RKO (cell line): ENCODE data around the gene ROMO1.
"Not testable (repeated sequence)": the region's sequence is repeated elsewhere in the genome, so short reads cannot be mapped to it uniquely, and the experiment has no call there.

Experiments used
- DNase-seq: peaks from one replicate; pipeline ENCODE4 v3.0.0-alpha.2; 2016; ENCODE audit warnings: low spot score

Gene ROMO1

DNA sequence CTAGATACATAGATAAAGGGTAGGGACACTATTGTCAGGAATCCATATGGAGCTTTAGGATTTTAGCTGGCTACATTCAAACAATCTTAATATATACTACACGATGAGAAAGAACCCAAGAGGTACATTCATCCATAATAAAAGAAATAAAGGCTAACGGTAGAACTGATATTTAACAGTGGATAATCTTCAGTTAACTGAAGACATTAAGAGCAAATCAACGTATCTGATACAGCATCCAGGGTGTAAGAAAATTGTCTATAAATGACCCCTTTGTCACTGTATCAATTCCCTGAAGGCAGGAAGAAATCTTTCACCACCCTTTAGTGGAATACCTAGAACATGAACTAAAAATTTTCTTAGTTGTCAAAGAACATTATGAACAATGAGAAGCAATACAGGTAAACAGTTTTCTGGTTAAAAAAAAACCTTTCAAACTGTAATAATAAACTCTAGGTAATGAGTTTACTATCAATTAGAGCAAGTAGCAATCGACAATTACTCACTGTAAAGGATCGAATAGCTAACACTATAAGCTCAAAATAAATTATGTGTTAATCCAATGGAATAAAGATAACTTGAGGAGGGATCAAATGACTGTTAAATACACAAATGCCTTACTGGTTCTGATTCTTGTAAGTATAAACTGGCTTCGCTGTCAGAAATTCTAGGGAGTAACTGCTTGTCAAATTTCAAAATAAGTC, 11.8 kb downstream of the ROMO1 start:
- DNase-seq, result no peak

DNA sequence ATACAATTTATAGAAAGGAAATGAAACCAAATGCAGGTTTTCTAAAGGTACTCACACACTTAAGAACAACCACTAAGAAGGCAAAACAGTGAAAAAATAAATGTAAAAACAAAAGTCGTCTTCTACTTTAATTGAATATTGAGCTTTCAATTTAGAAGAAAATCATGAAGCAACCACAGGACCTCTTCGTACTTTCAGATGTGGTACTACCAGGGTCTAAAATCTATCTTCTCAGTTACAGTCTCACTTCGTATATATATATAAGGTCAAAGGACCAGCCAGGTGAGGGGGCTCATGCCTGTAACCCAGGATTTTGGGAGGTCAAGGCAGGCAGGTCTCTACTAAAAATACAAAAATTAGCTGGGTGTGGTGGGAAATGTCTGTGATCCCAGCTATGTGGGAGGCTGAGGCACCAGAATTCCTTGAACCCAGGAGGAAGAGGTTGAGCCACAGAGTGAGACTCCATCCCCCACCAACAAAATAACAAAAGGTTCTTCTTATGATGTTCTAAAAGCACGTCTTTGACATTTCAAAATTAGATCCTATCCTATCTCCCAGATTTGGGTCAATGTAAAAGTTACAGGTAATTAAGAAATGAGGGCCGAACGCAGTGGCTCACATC, 12.5 kb downstream of the ROMO1 start:
- no peak for DNase-seq

DNA sequence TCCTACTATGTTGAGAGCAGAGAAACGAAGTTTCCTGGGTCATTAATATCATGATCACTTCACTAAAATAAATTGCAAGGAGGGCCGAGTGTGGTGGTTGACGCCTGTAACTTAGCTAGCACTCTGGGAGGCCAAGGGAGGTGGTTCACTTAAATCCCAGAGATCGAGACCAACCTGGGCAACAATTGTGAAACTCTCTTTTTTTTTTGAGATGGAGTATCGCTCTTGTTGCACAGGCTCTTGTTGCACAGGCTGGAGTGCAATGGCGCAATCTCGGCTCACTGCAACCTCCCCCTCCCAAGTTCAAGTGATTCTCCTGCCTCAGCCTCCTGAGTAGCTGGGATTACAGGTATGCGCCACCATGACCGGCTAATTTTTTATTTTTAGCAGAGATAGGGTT, 13.9 kb downstream of the ROMO1 start:
- DNase-seq, result not testable (repeated sequence)

DNA sequence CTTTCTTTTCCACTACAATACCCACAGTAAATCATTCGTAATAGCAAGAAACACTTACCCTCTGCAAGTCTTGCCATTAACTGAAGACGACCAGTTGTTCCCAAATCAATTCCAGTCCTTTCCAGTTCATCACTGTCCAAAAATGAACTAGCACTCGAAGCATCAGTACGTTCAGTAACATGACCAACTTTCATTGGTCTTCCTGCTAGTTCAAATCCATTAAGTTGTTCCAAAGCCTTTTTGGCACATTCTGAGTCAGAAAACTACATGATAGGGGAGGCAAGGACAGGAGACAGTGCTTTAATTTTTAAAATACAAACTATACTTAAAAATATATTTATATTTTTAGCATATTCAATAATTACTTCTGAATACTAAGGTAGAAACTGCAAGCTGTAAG, 14.9 kb downstream of the ROMO1 start:
- DNase-seq, result no peak

DNA sequence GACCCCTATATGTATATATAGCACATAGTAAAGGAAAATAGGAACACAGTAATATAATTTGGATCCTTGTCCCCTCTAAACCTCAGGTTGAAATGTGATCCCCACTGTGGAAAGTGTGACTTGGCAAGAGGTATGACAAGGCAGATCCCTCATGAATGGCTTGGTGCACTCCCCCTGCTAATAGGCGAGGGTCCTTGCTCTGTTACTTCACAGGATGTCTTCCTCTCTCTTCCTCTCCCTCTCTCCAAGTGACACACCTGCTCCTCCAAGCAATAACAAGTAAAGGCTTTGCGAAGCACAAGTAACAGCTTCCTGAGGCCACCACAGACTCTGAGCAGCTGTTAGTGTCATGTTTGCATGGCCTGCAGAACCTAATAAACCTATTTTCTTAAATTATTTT, 16.4 kb downstream of the ROMO1 start:
- no peak for DNase-seq

DNA sequence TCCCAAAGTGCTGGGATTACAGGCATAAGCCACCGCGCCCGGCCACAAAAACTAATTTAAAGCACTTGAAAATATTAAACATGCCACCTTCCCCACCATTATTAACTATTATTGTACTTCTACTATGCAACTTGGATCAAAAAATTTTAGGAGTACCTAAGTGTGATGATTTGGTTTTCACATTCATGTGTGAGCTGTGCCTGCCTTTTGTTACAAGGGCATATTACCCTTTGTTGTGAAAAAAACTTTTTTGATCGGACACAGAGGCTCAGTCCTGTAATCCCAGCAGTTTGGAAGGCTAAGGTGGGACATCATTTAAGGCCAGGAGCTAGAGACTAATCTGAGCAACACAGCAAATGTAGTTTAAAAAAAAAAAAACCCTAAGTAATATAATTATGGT, 17.1 kb downstream of the ROMO1 start:
- DNase-seq, result no peak

DNA sequence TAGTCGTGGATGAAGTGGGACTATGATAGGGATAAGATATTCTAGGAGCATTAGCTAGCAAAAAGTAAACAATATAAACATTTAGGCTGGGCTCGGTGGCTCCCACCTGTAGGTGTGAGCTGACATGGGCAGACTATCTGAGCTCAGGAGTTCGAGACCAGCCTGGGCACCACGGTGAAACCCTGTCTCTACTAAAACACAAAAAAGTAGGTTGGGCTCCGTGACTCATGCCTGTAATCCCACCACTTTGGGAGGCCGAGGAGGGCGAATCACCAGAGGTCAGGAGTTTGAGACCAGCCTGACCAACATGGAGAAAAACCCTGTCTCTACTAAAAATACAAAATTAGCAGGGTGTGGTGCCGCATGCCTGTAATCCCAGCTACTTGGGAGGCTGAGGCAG, 19.1 kb downstream of the ROMO1 start:
- not testable (repeated sequence) for DNase-seq

DNA sequence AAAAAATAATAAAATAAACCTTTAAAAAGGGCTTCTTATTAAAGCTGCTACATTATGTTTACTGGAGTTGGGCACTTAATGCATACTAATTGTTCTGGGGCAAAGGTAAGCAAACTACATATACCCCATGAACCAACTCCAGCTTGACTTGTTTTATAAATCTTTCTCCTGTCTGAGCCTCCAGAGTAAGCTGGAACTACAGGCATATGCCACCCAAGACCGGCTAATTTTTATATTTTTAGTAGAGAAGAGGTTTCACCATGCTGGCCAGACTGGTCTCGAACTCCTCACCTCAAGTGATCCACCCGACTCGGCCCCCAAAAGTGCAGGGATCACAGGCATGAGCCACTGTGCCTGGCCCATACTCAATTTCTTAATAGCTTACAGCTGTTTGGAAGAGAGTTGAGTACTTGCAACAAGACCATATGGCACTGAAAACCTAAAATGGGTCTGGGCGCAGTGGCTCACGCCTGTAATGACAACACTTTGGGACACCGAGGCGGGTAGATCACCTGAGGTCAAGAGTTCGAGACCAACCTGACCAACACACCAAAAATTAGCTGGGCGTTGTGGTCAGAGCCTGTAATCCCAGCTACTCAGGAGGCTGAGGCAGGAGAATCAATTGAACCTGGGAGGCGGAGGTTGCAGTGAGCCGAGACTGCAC, 19.9 kb downstream of the ROMO1 start:
- no peak for DNase-seq

DNA sequence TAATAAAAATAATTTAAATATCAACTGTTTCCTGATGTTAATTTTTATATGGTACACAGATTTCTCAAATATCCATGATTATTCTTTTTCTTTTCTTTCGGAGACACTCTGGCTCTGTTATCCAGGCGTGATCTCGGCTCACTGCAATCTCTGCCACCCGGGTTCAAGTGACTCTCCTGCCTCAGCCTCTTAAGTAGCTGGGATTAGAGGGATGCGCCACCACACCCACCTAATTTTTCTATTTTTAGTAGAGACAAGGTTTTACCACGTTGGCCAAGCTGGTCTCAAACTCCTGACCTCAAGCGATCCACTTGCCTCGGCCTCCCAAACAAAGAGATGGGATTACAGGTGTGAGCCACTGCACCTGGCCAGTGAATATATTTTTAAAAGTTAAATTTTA, 20.5 kb downstream of the ROMO1 start:
- no peak for DNase-seq

DNA sequence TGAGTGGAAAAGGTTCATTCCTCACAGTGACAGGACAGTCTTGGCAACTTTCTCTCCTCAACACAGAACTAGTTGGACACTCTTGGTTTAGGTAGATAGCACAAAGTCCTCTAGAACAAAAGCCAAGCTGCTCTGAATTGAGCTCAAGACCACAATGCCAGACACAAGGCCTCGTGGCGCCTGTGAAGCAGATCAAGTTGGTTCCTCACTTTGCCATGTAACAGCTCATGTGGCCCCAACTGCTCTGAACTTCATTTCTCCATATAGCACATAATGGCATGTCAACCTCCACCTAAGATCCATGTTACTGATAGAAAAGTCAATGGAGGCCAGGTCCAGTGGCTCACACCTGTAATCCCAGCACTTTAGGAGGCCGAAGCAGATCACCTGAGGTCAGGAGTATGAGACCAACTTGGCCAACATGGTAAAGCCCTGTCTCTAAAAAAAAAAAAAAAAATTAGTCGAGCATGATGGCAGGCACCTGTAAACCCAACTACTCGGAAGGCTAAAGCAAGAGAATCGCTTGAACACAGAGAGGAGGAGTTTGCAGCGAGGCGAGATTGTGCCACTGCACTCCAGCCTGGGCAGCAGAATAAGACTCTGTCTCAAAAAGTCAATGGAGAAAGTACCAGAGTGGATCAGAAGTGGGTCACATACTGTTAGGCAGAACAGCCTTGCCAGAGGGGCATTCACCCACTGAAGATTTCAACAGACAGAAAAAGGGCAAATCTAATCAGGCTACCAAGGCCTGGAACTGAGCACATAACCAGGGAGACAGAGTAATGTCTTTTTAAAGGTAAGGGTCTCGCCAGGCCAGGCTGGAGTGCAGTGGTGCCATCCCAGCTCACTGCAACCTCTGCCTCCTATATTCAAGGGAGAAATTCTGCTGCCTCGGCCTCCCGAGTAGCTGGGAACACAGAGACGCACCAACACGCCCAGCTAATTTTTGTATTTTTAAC, 21.2 kb downstream of the ROMO1 start:
- no peak for DNase-seq

DNA sequence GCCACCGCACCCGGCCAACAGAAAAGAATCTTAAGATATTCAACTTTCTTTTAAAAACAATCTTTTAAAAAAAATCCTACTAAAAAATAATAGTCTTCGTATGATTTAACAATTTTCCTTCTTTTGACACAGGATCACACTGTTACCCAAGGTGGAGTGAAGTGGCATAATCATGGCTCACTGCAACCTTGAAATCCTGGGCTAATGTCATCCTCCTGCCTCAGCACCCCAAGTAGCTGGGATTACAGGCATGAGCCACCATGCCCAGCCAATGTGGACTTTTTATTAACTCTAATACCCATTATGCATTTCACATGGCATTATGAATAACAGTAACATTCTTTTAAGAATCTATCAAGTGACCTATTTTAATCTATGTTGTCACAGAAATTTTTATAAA, 22.0 kb downstream of the ROMO1 start:
- DNase-seq, result no peak

DNA sequence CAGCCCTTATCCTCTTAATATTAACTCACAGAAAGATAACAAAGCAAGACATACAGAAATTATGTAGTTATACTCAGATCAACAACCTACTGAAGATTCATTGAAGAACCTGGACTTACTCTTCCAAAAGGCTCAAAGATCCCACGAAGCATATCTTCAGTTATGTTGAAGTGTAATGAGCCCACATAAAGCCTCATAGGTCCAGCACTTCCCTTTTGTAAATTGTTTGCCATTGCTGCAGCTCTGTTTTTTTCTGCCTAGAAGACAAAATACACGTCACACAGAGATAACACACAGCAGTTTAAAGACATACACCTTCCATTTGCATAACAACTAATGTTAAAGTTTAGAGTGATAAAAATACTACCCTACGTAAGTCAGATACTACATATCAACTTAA, 22.4 kb downstream of the ROMO1 start:
- no peak for DNase-seq

DNA sequence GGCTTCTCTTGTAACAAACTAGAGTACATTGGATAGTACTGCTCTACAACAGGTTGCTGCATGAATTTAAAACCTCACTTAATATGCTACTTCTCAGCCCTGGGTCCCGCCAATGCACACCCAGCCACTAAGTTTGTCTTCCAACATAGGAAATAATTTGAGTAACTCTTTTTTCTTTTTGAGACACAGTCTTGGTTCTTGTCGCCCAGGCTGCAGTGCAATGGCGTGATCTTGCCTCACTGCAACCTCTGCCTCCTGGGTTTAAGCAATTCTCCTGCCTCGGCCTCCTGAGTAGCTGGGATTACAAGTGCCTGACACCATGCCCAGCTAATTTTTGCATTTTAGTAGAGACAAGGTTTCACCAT, 24.1 kb downstream of the ROMO1 start:
- not testable (repeated sequence) for DNase-seq

DNA sequence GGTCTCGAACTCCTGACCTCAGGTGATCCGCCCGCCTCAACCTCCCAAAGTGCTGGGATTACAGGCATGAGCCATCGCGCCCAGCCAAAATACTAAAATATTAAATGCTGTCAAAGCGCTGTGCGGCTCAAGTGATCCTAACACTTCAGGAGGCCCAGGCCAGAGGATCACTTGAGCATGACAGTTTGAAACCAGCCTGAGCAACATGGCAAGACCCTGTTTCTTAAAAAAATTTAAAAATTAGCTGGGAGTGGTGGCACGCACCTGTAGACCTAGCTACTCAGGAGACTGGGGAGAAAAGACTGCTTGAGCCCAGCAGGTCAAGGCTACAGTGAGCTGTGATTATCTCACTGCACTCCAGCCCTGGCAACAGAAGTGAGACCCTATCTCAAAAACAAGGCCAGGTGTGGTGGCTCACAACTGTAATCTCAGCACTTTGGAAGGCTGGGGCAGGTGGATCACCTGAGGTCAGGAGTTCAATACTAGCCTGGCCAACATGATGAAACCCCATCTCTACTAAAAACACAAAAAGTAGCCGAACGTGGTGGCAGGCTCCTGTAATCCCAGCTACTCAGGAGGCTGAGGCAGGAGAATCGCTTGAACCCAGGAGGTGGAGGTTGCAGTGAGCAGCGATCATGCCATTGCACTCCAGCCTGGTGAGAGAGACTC, 24.6 kb downstream of the ROMO1 start:
- not testable (repeated sequence) for DNase-seq

DNA sequence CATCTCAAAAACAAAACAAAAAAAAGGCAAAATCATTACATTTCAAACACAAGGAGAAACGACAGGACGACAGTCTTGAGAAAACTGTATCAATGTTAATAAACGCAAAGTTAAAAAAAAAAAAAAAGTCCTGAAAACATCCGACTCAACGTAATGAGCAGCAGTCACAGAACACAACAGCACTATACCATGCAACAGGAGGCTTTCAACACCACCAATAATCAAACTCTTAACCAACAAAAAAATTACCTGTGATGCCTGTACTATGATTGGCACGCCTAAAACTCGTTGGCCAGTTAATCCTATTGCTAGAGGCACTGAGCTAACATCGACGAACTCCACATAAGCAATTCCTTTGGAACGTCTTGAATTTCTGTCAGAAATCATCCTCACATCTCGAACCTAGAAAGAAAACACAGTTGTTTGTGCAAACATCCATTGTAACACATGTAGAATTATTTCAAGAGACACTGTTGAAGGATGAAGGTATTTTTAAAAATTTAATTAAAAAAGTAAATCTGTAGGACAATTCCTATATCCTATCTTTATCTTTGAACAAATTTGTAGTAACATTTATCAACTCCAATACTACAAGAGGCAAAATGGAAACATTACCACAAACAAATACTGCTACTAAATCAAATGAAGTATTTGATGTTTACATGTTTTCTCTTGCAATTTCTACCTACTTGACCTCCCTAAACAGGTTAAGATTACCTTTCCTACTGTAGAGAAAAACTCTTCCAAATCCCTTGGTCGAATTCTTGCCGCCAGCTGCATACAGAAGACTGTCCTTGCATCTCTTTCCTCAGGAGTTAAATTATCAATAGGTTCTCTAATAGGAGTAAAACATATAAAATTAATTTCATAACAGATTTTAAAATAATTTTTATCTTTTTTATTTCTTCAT, 25.4 kb downstream of the ROMO1 start:
- no peak for DNase-seq

DNA sequence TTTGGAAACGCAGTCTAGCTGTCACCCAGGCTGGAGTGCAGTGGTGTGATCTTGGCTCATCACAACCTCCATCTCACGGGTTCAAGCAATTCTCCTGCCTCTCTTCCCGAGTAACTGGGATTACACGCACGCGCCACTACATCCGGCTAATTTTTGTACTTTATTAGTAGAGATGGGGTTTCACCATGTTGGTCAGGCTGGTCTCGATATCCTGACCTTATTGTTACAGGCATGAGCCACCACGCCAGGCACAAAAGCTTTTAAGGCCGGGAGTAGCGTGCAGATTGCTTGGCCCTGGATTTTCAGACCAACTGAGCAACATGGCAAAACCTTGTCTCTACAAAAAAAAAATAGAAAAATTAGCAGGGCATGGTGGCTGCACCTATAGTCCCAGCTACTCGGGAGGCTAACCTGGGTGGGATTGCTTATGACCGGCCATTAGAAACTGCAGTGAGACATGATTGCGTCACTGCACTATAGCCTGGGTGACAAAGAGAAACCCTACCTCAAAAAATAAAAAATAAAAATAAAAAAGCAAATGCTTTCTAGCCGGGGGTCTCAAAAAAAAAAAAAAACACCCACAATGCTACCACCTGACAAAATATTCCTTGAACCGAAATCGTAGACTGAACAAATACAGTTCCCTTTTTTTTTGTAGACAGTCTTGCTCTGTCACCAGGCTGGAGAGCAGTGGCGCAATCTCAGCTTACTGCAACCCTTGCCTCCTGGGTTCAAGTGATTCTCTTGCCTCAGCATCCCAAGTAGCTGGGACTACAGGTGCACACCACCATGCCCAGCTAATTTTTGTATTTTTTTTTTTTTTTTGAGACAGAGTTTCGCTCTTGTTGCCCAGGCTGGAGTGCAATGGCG, 27.9 kb downstream of the ROMO1 start:
- no peak for DNase-seq

DNA sequence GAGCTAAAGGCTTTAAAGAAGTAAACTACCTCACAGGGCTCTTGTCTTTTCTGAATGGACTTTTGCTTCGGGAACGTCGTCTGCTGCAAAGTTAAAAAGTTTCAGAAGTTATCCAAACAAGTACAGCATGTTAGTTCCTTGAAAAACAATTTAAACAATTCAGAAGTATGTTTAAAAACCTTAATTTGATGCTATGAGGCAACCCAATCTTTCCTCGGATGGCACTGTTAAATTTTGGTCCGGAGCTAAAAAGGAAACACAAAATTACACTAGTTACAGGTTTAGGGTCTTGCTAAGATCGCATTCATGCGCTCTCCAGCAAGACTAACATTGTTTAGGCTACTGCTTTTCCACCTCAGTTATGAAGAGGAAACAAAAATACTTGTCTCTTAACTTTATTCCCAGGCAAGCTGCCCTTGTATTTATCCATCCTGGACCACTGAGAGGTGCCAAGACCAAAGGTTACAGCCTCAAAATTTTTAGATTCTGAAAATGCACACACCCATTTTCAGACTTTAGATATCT, 30.1 kb downstream of the ROMO1 start:
- DNase-seq, result no peak

DNA sequence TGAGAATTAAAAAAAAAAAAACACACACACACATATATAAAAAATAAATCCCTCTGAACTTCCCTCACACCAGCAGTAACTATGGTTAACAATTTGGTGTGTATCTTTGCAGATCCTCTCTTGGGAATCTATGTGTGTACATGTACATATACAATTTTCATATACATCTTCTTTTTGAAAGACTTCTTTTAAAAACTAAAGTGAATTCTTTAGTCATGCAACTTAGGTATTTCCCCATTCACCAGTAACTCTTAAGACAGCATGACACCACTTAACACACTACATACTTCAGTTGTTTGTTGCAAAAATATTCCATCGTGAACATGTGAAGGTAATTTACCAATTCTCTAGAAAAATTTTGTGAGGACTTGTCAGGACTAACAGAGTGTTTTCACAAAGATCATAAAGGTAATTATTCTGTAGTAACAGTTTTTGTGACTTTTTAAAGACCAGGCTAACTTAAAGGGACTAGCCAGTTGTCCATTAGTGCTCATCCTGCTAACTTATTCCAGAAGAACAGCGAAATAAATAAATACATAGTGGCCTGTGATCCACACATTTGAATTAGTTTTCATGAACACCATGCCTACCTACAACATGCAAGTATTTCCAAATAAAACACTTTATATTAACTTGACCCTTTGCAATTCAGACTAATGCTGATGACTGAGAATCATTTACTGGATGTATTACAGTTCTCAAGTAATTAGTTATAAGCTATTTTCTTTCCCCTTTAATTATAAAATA, 30.8 kb downstream of the ROMO1 start:
- DNase-seq, result no peak
